ENCODE measurements around the gene PACRG.

Gene PACRG

DNA sequence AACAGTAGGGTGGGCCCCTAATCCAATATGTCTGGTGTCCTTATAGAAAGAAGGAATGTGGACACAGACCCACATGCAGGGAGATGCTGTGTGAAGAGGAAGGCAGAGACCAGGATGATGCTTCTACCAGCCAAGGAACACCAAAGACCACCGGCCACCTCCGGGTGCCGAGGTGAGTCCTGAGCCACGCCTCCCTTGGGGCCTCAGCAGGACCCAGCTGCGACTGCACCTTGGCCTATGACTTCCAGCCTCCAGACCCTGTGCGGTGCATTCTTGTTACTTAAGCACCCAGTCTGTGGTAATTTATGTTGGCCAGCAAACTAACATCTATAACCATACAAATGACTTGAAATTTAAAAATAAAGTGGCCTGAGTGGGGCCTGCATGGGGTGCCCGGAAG lies 607.3 kb downstream of the PACRG start:
- no peak for DNase-seq (ENCODE audit: low read depth)

DNA sequence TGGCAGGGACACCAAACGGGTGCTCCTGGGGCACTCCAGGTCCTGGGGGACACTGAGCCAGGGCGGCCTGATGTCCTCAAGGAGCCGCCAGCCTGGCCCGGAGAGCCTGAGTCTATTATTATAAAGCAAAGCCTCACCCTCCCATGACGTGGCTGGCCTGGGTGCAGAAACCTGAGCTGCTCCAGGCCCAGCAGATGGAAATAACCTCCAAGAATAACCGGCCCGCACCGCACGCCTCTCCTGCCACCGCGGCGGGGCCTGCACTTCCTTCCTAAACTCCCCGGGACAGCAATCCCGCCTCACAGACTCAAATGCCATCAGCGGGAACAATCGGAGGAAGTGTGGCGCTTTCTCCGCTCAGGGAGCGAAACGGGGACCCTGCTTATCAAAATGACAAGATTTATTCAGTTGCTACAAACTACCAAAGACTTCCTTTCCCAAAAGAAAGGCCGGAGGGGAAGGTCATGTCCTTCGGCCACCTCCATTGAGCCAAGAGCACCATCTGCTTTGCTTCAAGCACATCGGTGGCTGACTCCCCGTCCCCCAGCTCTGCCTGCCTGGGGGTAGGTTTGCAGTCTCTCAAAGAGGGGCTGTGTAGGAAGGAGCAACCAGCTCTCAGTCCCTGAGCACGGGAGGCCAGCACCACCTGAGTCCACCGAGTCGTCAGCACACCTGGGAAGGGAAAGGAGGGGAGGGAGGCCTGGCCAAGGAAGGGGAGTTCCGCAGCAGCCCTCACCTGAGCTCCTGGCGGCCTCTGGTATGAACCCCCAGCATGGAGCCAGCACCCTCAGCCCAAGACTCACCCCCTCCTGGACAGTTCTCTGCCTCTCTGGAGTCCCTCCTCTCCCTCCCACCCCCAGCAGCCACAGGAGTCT lies 608.1 kb downstream of the PACRG start:
- no peak for DNase-seq (ENCODE audit: low read depth)

- no peak for DNase-seq (ENCODE audit: low read depth)
Observed at GRCh38 chr6:163336961-163337360, 609.2 kb downstream of the PACRG start.

DNA sequence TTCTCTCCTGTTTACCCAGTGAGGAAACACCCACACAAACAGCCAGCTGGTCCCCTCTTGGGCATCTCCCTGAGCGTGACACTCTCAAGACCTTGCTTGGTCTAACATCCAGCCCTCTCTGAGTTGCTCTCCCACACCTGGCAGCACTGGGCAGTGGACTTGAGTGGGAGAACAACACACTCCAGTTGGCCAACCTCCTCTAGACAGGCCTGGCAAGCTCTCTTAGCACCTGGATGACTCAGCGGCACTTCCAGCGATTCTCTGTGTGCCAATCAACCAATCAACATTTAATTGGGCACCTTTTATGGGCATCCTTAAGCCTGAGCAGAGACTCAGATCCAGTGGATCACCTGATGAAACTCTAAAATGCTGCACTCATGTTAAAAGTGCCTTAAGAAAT lies 610.2 kb downstream of the PACRG start:
- no peak for DNase-seq (ENCODE audit: low read depth)

DNA sequence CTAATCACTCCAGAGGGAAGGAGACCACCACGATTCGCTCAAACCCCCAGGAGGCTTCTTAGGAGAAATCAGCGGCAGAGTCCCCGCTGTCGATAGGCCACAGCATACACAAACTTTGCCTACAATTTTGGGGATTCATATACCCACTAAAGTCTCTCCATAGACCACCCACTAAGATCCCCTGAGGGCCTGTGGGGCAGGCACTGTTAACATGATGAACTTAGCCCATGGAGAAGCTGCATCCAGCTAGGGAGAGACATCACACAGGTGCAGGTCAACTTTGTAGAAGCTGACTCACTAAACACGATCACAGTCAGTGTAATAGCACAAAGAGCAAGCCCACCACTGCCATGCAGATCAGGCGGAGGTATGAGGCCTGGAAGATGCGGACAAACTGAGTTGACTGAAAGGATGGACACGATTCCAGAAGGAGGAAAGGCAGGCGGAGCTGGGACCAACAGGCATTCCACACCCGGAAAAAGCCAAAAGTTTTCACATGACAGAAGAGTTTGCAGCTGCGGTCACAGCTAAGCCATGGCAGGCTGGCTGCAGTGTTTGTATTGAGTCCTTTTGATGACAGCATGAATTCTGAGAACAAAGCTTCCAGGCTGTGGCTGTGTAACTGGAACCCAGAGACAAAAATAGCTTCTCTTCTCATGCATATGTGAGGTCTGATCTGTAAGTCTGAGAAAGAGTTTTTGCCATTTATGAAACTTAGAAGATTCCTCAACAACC lies 611.1 kb downstream of the PACRG start:
- no peak for DNase-seq (ENCODE audit: low read depth)

DNA sequence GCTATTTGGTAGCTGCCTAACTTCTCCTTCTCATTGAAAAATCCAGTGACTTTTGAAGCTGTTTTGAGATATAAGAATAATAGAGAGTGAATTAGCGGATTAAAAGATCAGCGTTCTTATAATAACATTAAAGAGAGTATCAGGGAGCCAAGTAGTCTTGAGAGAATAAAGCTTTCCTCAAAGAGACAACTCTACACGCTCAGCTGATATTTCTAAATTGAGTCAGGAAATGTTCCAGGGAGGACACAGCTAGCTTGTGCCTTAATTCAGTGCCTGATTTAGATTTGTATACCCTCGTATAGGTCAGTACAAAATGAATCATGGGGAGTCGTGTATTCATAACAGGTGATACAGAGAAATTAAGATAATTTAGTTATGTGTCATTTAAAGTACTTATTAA lies 611.7 kb downstream of the PACRG start:
- DNase-seq (ENCODE audit: low read depth) = no peak

GRCh38 chr6:163340201-163340887 lies 612.6 kb downstream of the PACRG start:
- no peak for DNase-seq (ENCODE audit: low read depth)

DNA sequence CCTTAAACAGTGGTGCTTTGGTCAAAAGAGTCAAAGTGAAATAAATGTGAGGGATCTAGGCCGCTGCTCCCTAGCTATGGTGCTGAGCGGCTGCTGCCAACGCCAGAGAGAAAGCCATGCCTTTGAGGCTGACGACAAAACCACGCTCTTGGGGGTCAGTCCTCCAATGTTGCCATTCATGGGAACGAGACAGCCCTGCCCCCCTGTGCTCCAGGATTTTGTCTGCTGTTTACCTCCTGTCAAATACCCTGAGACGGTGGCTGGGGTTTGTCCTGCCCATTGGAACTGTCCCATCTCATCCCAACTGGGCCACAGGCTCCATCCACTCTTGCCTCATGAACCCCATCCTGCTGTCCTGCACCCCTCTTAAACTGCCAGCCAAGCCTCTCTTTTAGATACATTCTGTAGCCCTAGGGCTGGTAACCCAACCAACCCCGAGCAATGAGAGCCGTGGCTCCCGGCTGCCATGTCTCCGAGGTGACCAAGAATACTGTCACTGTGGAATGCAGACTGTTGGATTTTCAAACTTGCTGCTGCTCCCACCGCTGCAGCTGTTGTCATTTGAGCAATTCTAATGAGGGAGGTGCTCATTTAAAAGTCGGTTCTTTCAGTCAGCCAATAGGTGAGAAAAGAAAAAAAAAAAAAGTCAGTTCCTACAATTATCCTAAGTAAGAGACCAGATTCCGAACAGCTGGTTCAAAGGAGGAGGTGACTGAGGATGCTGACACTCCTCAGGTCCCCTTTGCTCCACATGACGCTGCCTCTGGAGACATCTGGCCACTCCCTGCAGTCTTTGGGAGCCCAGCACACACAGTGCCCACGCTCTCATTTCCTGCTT lies 613.7 kb downstream of the PACRG start:
- no peak for DNase-seq (ENCODE audit: low read depth)

- DNase-seq (ENCODE audit: low read depth) = no peak
Observed at GRCh38 chr6:163342571-163343539, 615.1 kb downstream of the PACRG start.

DNA sequence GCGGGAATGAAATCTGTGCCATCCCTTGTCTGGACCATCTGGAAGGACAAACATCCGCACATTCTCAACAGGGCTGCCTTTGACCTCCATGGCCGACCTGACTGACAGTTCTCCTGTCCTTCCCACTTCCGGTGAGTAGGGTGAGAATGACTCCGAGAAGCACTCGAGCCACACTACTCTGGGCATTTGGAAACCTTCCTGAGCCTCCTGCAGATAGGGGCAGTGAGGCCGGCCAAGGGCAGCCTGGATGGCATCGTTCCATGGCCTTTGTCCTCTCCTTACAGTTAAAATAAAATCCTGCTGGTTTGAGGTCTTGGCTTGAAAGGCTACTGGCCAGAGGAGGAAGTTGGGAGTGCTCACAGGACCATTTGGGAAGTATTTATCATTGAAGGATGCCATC lies 615.8 kb downstream of the PACRG start:
- DNase-seq (ENCODE audit: low read depth) = no peak

DNA sequence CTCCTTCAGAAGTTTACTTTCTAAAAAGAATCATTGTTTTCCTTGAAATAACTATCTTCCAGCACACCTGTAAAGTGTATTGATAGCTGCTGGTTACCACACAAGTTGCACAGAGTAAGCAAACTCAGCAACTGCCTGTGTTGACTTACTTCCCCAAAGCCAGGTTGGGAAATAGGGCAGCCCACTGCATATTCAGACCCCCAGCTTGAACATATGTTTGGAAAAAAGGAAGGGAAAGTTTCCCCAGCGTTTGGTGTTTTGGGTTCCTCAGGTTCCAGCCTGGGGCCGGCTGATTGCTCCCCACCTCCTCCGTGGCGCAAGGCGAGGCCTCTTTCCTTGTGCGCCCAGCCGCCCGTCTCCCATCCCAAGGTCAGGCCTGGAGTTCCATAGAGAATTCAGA lies 616.6 kb downstream of the PACRG start:
- no peak for DNase-seq (ENCODE audit: low read depth)

GRCh38 chr6:163345931-163346330 lies 618.2 kb downstream of the PACRG start:
- DNase-seq (ENCODE audit: low read depth) = no peak

DNA sequence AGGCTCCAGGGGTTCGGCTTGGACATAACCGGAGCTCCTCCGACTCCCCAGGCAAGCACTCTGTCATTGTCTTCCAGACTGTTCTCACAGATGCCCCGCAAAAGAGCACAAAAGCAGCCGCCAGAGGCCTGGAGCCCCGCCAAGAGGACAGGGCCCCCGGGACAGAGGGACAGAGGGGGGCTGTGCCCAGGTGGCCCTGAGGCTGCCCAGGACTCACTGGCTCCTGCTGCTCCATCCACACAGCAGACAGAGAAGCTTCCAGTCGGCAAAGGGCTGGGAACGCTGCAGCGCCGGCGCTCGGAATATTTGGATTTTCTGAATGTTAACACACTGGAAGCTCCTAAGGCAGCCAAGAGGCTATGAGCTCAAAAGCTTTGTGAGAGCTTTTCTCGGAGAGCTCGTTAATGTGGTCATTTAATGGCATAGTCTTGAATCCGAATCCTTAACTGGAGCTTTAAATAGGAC lies 618.8 kb downstream of the PACRG start:
- no peak for DNase-seq (ENCODE audit: low read depth)

DNA sequence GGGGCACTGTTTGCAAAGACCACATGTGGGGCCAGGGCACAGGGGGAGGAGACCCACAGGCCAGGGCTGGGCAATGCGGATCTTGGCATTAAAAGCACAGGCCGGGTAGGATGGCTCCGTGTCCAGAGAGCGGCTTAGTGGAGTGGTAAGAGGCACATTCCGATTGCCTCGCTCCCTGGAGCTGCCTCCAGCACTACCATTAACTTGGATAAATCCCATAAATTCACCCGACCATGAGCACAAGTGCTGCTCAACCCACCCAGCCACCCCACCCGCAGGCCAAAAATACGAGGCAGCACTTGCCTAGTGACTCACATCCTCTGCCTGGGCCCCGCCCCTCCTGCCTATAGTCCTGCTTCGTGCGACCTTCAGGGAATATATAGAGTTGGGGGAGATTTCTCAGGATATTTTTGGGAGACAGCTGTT lies 619.3 kb downstream of the PACRG start:
- no peak for DNase-seq (ENCODE audit: low read depth)

DNA sequence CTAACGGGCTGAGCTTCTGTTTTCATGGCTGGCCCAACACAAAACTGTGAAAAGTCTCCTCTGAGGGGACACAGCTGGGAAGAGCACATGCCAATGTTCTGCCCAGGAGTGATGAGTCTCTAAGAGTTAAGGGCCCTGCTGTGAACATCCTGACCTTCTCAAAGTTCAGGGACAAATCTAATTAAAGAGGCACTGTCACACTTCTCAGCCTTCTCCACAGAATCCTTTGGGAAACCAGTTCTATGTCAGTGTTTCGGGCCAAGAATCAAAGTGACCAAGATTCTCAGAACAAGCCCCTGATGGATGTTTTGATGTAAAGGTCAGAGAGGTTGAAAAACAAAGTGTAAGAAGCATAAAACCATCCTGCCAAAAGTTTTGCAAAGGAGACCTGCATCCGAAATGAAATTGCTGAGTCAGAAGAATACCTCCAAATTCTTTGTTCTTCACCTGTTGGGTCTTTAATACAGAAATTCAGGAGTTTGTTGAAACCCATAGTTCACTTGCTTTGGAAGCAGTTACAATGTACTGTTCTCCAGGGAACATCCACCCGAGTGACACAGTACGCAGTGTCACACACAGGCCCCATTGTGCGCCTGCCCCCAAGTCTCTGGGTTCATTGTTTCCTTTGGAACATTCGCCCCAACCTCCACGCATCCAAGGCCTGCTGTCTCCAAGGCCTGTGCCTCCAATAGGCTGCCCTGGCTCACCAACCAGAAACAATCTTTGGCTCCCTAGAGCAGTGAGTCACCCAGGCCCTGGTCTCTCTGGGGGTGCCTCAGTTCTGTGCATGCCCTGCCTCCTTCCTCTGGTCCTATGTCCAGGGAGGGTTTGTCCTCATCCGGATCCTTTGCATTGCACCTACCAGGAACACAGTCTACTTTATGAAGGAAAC lies 621.3 kb downstream of the PACRG start:
- DNase-seq (ENCODE audit: low read depth) = no peak

DNA sequence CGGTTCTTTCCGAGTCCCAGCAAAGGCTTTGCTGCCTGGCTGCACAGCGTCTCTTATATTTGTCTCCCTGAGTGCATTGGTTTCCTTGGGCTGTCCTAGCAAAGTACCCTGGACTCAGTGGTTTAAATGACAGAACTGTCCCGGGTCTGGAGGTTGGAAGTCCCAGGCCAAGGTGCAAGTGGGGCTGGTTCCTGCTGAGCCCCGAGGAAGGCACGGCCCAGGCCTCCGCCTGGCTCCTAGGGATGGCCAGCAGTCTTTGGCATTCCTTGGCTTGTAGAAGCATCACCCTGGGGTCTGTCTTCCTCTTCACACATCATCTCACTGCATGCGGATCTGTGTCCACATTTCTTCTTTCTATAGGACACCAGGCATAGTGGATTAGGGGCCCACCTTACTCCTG lies 621.9 kb downstream of the PACRG start:
- no peak for DNase-seq (ENCODE audit: low read depth)

- no peak for DNase-seq (ENCODE audit: low read depth)
Observed at GRCh38 chr6:163351013-163351412, 623.2 kb downstream of the PACRG start.

DNA sequence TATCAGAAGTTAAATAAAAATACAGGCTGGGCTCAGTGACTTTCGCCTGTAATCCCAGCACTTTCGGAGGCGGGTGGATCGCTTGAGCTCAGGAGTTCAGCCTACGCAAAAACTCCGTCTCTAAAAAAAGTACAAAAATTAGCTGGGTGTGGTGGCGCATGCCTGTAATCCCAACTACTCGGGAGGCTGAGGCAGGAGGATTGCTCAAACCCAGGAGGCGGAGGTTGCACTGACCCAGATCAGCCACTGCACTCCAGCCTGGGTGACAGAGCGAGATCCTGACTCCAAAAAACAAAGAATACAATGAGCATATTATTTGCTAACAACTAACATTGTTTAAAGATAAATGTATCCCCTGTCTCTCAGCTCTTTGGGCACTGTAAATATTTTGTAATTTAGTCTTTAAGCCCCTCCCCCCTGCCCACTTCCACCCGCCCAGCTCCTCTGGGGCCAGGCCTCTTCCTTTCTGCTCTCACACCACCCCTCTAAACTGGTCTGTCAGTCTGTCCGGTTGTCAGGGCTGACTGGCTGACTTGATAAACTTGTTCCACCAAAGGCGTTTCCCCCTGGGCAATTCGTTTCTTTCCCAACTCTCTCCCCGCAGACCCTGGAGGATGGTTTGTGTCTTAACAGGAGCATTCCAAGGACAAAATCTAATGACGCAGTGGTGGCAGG lies 624.4 kb downstream of the PACRG start:
- DNase-seq (ENCODE audit: low read depth) = no peak

DNA sequence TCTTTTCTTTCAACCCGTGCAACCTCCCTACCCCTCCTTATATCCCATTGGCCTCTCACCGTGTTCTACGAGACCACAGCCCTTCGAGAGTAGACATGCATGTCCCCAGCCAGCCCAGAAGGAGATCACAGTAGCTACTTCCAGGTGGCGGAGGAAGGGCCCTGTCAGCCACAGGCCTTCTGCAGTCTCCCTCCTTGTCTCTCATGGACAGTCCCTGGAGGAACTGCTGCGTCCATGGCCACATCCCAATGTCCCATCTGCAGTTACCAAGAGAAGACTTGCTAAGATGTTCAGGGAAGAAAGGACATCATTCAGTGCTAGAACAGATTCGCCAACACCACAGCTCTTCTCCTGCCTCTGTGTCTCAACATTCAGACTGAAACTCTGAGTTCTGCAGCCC lies 625.2 kb downstream of the PACRG start:
- no peak for DNase-seq (ENCODE audit: low read depth)

Data from stimulated activated CD8-positive, alpha-beta memory T cell treated with anti-CD3 and anti-CD28 coated beads, Interleukin-12 subunit alpha, Interleukin-12 subunit beta, amount 100 ng/mL, for 1 hour (primary cell).